HG03565 (cell line): ENCODE data around the gene ZNF718.
"Not testable (repeated sequence)": the region's sequence is repeated elsewhere in the genome, so short reads cannot be mapped to it uniquely, and the experiment has no call there.

Experiments
- ATAC-seq: cut with Tn5 transposase; IDR thresholded peaks from one replicate; pipeline ENCODE4 v1.9.1; 2021; ENCODE audit warnings: mild to moderate bottlenecking, moderate library complexity; ENCODE audit not compliant: unreplicated experiment

ZNF718 gene

GRCh38 chr4:124275-125081 is at the start of gene ZNF718:
Gene ZNF718, plus strand, starts transcription at chr4:124501. Its CDS starts 170 bp downstream, at chr4:124671.
- peak; percentile 99 for ATAC-seq

- ATAC-seq, result no peak
Observed at GRCh38 chr4:85951-86350, 38.4 kb upstream of the ZNF718 start.

GRCh38 chr4:86559-87324 is 37.6 kb upstream of the ZNF718 start:
- not testable (repeated sequence) for ATAC-seq

- no peak for ATAC-seq
Observed at GRCh38 chr4:98386-98785, 25.9 kb upstream of the ZNF718 start.

- ATAC-seq, result no peak
Observed at GRCh38 chr4:99863-100262, 24.4 kb upstream of the ZNF718 start.

- no peak for ATAC-seq
Observed at GRCh38 chr4:107083-107443, 17.2 kb upstream of the ZNF718 start.

- ATAC-seq, result no peak
Observed at GRCh38 chr4:107444-108429, 16.6 kb upstream of the ZNF718 start.

- no peak for ATAC-seq
Observed at GRCh38 chr4:112771-113170, 11.5 kb upstream of the ZNF718 start.

- ATAC-seq, result no peak
Observed at GRCh38 chr4:113732-114131, 10.6 kb upstream of the ZNF718 start.

GRCh38 chr4:114149-114548 is 10.2 kb upstream of the ZNF718 start:
- ATAC-seq, result no peak

GRCh38 chr4:116499-116898 is 7.8 kb upstream of the ZNF718 start:
- ATAC-seq, result no peak

- no peak for ATAC-seq
Observed at GRCh38 chr4:120616-121015, 3.7 kb upstream of the ZNF718 start.

- no peak for ATAC-seq
Observed at GRCh38 chr4:121408-122084, 2.8 kb upstream of the ZNF718 start.

- not testable (repeated sequence) for ATAC-seq
Observed at GRCh38 chr4:123922-124274, 403 bp upstream of the ZNF718 start.

- ATAC-seq, result no peak
Observed at GRCh38 chr4:125091-125771, 930 bp downstream of the ZNF718 start.

- no peak for ATAC-seq
Observed at GRCh38 chr4:125833-126232, 1.5 kb downstream of the ZNF718 start.

GRCh38 chr4:132483-132882 is 8.2 kb downstream of the ZNF718 start:
- ATAC-seq, result no peak

GRCh38 chr4:138935-139334 is 14.6 kb downstream of the ZNF718 start:
- no peak for ATAC-seq

GRCh38 chr4:139691-140090 is 15.4 kb downstream of the ZNF718 start:
- ATAC-seq, result no peak

GRCh38 chr4:146621-147020 is 22.3 kb downstream of the ZNF718 start:
- no peak for ATAC-seq
